DOHH2 (cell line): ENCODE results near the gene NBAS.

ENCODE experiments used
- CTCF ChIP-seq: fragments of 200-600 bp; sonication (generic); IDR thresholded peaks from one replicate; pipeline ENCODE4 v1.5.1; 2014; ENCODE audit warnings: antibody characterized with exemption, mild to moderate bottlenecking, low read depth, low read length; ENCODE audit not compliant: poor library complexity, severe bottlenecking
- EZH2phosphoT487 ChIP-seq: fragments of 200-600 bp; sonication (generic); IDR thresholded peaks from 2 replicates; pipeline ENCODE4 v1.6.1; 2017; ENCODE audit warnings: borderline replicate concordance, mild to moderate bottlenecking, antibody characterized with exemption, low read length, moderate library complexity, mixed read lengths

- TF ChIP-seq CTCF (no peak), EZH2phosphoT487 (no peak)
Measured at GRCh38 chr2:15510552-15510951, 50.6 kb downstream of the NBAS start.
